ENCODE measurements around the gene TXNDC11.

DNA sequence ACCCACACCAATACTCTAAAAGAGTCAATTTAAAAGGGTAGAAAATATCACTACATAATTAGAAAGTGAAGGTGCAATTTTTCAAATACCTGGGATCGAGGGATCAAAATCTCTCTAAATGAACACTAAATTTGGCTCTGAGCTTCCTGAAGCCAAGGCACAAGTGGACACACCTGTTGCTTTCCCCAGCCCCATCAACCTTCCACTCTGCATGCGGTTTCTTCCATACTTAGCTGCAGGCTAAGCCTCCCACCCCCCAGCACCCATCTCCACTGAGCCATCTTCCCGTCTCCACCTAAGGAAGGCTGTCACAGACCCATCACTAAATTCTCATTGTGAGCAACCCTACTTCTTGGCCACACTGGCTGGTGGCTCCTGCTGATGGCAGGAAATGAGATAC lies 30.5 kb downstream of the TXNDC11 start:
- TF ChIP-seq, protein P1, sequence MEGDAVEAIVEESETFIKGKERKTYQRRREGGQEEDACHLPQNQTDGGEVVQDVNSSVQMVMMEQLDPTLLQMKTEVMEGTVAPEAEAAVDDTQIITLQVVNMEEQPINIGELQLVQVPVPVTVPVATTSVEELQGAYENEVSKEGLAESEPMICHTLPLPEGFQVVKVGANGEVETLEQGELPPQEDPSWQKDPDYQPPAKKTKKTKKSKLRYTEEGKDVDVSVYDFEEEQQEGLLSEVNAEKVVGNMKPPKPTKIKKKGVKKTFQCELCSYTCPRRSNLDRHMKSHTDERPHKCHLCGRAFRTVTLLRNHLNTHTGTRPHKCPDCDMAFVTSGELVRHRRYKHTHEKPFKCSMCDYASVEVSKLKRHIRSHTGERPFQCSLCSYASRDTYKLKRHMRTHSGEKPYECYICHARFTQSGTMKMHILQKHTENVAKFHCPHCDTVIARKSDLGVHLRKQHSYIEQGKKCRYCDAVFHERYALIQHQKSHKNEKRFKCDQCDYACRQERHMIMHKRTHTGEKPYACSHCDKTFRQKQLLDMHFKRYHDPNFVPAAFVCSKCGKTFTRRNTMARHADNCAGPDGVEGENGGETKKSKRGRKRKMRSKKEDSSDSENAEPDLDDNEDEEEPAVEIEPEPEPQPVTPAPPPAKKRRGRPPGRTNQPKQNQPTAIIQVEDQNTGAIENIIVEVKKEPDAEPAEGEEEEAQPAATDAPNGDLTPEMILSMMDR (IDR thresholded peaks at IDR 0.05), result no peak
- TF ChIP-seq POLR2A (IDR thresholded peaks at IDR 0.05), result no peak

Data from upper lobe of left lung (tissue), 4 donors.